ENCODE results near the gene WDR87.

DNA sequence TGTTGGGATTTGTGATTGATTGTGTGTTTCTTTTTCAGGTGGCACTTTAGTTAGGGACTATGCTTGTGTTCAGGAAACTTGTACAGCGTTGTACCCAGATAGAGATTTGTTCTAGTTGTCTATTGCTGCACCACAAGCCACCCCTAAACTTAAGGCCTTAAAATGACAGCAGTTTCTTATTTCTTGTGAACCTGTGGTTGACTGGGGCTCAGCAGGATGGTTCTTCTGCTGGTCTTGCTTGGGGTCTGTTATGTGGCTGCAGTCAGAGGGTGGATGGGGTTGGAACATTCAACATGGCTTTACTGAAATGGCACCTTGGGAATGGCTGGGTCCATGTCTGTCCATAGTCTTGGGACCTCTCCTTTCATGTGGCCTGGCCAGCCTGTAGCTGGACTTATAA is 28.9 kb upstream of the WDR87 start:
- TF ChIP-seq EZH2 (IDR thresholded peaks at IDR 0.05; ENCODE audit: low read depth): no peak
- TF ChIP-seq, protein P1, sequence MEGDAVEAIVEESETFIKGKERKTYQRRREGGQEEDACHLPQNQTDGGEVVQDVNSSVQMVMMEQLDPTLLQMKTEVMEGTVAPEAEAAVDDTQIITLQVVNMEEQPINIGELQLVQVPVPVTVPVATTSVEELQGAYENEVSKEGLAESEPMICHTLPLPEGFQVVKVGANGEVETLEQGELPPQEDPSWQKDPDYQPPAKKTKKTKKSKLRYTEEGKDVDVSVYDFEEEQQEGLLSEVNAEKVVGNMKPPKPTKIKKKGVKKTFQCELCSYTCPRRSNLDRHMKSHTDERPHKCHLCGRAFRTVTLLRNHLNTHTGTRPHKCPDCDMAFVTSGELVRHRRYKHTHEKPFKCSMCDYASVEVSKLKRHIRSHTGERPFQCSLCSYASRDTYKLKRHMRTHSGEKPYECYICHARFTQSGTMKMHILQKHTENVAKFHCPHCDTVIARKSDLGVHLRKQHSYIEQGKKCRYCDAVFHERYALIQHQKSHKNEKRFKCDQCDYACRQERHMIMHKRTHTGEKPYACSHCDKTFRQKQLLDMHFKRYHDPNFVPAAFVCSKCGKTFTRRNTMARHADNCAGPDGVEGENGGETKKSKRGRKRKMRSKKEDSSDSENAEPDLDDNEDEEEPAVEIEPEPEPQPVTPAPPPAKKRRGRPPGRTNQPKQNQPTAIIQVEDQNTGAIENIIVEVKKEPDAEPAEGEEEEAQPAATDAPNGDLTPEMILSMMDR (conservative IDR thresholded peaks at IDR 0.05): no peak

All from PC-9 (cell line).